CD4-positive, alpha-beta T cell (primary cell): Measurements from ENCODE around the gene SREK1. TPM values are rescaled to one million over a fixed set of nuclear protein-coding genes. Genes with fewer than 3 reads are reported as not detected.

Experiments used
- ATAC-seq: fragments of 200-7000 bp; cut with Tn5 transposase; one replicate; pipeline ENCODE4 v1.10.0; 2022; ENCODE audit warnings: mild to moderate bottlenecking; ENCODE audit not compliant: poor library complexity
- CTCF ChIA-PET: fragments of 350-600 bp; sonication (Branson Sonifier 250); formaldehyde crosslinking; loops from one replicate; lab custom pipeline; 2021; ENCODE audit warnings: antibody characterized with exemption, inconsistent platforms; lab: Charles Lee
- POLR2A ChIA-PET: fragments of 350-600 bp; sonication (Branson Sonifier 250); formaldehyde crosslinking; loops from one replicate; lab custom pipeline; 2021; ENCODE audit warnings: antibody characterized with exemption, inconsistent platforms; lab: Charles Lee
- DNase-seq, 14 experiments: peaks; one replicate each; pipeline ENCODE4 v3.0.0-alpha.2; 2013 to 2020; ENCODE audit warnings: mixed read lengths in 2 of 14
- H3K27ac ChIP-seq, 2 donors: one replicate each; pipeline versions ENCODE4 v1.5.1 to v1.7.0; 2013; ENCODE audit warnings: low read length in 2 of 2, low read depth in 1 of 2, mild to moderate bottlenecking in 1 of 2
- H3K27me3 ChIP-seq, 2 experiments: 1 replicate in 1 of 2; 2 replicates in 1 of 2; pipeline versions ENCODE4 v1.6.1 to v1.7.0; 2013; ENCODE audit warnings: low read length in 2 of 2, control low read depth in 1 of 2, mild to moderate bottlenecking in 1 of 2, moderate library complexity in 1 of 2; ENCODE audit not compliant: insufficient read depth in 2 of 2, control insufficient read depth in 1 of 2
- H3K36me3 ChIP-seq: one replicate; pipeline ENCODE4 v1.6.1; 2013; ENCODE audit warnings: low read length, control low read depth; ENCODE audit not compliant: insufficient read depth
- H3K4me1 ChIP-seq: one replicate; pipeline ENCODE4 v1.6.1; 2013; ENCODE audit warnings: low read length, control low read depth; ENCODE audit not compliant: insufficient read depth
- H3K4me3 ChIP-seq: one replicate; pipeline ENCODE4 v1.5.1; 2013; ENCODE audit warnings: mild to moderate bottlenecking, low read length, moderate library complexity
- H3K9me3 ChIP-seq, 2 experiments: 1 replicate in 1 of 2; 2 replicates in 1 of 2; pipeline versions ENCODE4 v1.6.1 to v1.7.0; 2013; ENCODE audit warnings: low read length in 2 of 2, mild to moderate bottlenecking in 2 of 2, control low read depth in 1 of 2, moderate library complexity in 1 of 2; ENCODE audit not compliant: control insufficient read depth in 1 of 2, insufficient read depth in 1 of 2
- H3K27ac Mint-ChIP-seq: one replicate; pipeline ENCODE4 v1.8.0; 2020; ENCODE audit warnings: mixed read lengths
- H3K27me3 Mint-ChIP-seq: one replicate; pipeline ENCODE4 v1.8.0; 2021; ENCODE audit warnings: mixed read lengths
- H3K36me3 Mint-ChIP-seq: one replicate; pipeline ENCODE4 v1.8.0; 2021; ENCODE audit warnings: low read depth, mixed read lengths
- H3K4me1 Mint-ChIP-seq: one replicate; pipeline ENCODE4 v1.8.0; 2021; ENCODE audit warnings: low read depth, mixed read lengths
- H3K4me3 Mint-ChIP-seq: one replicate; pipeline ENCODE4 v1.8.0; 2020; ENCODE audit warnings: mild to moderate bottlenecking, mixed read lengths
- H3K9me3 Mint-ChIP-seq: one replicate; pipeline ENCODE4 v1.8.0; 2020; ENCODE audit warnings: mixed read lengths
- intact Hi-C, 2 experiments: fragments of 100-400 bp; cut with DNase I in 1 of 2; cut with micrococcal nuclease in 1 of 2; formaldehyde crosslinking; loops; one replicate each; pipeline versions ENCODE4 v1.15.1 to v1.9.0; 2023 to 2025; cut with DNase I, micrococcal nuclease
- total RNA-seq, 174 experiments: library from RNA in 2 of 174; stranded (reverse) in 2 of 174; gene quantifications; one replicate each; pipeline ENCODE4 v1.2.3 and lab custom pipeline; 2021 to 2026
- TF ChIP-seq, protein P1 (sequence below): fragments of 200-600 bp; IDR thresholded peaks from one replicate; pipeline ENCODE4 v1.8.0; 2022; ENCODE audit warnings: antibody characterized with exemption, mild to moderate bottlenecking

Gene SREK1
- total RNA-seq, 2 experiments from 2014 or later = 137 to 155 TPM

DNA sequence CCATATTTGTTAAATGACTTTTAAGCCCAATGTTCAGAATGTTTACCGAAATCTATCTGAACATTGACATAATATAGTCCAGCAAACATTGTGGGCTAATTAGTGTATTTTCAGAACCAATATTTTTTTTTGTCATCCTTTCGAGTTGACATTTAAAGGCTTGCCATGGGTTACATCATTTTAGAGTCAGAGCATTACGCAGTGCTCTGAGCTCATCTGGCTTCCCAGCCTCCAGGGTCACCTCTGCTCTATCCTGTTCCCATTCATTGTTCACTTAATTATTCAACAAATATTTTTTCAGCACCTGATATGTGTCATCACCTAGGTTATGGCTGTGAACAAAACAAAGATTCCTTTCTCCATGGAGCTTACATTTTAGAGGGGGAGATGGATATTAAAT, 80.2 kb downstream of the SREK1 start:
- Mint-ChIP-seq H3K4me3 (no peak overlapping the region), H3K9me3 (no peaks in the 10 kb centered on the region), H3K27ac (no peak overlapping the region), H3K4me1 (no peaks in the 10 kb centered on the region), H3K36me3 (peaks cover 4% of the 10 kb centered on the region), H3K27me3 (no peaks in the 10 kb centered on the region)
- ChIA-PET CTCF (no interaction called here), POLR2A (interaction anchor here (0.6 kb wide), 1 partner anchor 8 kb away, joined by 4 read pairs; no protein-coding TSS in a partner anchor)
- intact Hi-C loops = no loop called here
- Histone ChIP-seq H3K4me1 (no peaks in the 10 kb centered on the region), H3K36me3 (no peaks in the 10 kb centered on the region), H3K27me3 (no peaks in the 10 kb centered on the region), H3K27ac (no peak overlapping the region), H3K9me3 (peaks cover 0 to 5% of the 10 kb centered on the region in 2 experiments), H3K4me3 (no peak overlapping the region)
- TF ChIP-seq, protein P1, sequence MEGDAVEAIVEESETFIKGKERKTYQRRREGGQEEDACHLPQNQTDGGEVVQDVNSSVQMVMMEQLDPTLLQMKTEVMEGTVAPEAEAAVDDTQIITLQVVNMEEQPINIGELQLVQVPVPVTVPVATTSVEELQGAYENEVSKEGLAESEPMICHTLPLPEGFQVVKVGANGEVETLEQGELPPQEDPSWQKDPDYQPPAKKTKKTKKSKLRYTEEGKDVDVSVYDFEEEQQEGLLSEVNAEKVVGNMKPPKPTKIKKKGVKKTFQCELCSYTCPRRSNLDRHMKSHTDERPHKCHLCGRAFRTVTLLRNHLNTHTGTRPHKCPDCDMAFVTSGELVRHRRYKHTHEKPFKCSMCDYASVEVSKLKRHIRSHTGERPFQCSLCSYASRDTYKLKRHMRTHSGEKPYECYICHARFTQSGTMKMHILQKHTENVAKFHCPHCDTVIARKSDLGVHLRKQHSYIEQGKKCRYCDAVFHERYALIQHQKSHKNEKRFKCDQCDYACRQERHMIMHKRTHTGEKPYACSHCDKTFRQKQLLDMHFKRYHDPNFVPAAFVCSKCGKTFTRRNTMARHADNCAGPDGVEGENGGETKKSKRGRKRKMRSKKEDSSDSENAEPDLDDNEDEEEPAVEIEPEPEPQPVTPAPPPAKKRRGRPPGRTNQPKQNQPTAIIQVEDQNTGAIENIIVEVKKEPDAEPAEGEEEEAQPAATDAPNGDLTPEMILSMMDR = no peak
- ATAC-seq (no peak), DNase-seq (no peak)

DNA sequence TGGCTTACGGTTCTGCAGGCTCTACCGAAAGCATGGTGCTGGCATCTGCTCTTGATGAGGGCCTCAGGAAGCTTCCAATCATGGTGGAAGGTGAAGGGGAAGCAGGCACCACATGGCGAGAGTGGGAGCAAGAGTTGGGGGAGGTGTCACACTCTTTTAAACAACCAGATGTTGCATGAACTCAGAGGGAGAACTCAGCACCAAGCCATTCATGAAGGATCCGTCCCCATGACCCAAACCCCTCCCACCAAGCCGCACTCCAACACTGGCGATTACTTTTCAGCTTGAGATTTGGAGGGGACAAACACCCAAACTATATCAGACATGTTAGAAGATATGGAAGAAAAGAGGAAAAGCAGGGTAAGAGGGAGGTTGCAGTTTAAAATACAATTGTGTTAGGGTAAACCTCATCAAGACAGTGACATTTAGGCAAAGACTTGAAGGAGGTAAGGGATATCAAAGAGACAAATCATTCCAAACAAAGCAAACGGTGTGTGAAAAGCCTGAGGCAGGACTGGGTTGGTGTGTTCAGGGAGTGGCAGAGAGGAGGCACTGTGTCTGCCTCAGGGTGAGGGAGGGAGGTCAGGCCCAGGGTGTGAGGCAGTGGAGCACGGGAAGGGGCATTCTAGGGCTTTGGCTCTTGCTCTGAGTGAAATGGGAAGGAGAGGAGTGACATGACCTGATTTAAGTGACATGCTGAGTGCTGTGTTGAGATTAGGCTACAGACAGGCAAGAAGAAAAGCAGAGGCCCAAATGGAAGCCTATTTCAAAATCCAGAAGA, 80.9 kb downstream of the SREK1 start:
- CTCF ChIA-PET = no interaction called here
- TF ChIP-seq, protein P1 = no peak
- Histone ChIP-seq H3K4me3 (no peak overlapping the region), H3K27ac (no peak overlapping the region), H3K9me3 (peaks cover 0 to 5% of the 10 kb centered on the region in 2 experiments), H3K27me3 (no peaks in the 10 kb centered on the region), H3K4me1 (no peaks in the 10 kb centered on the region), H3K36me3 (no peaks in the 10 kb centered on the region)
- H3K36me3 Mint-ChIP-seq = peaks cover 4% of the 10 kb centered on the region
- H3K4me1 Mint-ChIP-seq = no peaks in the 10 kb centered on the region
- POLR2A ChIA-PET = no interaction called here
- no peaks in the 10 kb centered on the region for H3K27me3 Mint-ChIP-seq
- H3K27ac Mint-ChIP-seq = no peak overlapping the region
- H3K4me3 Mint-ChIP-seq = no peak overlapping the region
- intact Hi-C loops = no loop called here
- H3K9me3 Mint-ChIP-seq = no peaks in the 10 kb centered on the region
- DNase-seq = no peak
- ATAC-seq = no peak

DNA sequence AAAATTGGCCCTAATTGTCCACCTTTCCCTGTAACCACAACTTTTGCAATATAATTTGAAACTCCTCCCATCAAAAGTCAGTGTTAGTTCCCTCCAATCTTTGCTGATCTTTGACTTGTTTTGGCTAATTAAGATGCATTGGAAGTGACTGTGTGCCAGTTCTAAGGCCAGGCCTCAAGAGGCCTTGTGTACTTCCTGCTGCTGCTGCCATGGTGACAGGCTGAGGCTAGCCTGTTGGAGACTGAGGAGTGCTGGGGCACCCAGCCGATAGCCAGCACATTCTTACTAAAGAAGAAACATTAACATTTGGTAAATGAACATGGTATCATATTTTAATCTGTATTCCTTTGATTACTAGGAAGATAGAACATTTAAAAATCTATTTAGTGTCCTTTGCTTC, 86.5 kb downstream of the SREK1 start:
- Histone ChIP-seq H3K9me3 (no peaks in the 10 kb centered on the region), H3K4me1 (no peaks in the 10 kb centered on the region), H3K27me3 (no peaks in the 10 kb centered on the region), H3K4me3 (no peak overlapping the region), H3K27ac (no peak overlapping the region), H3K36me3 (no peaks in the 10 kb centered on the region)
- H3K27ac Mint-ChIP-seq = no peak overlapping the region
- ChIA-PET CTCF (interaction anchor here (0.6 to 1.0 kb wide), 2 partner anchors 38 to 93 kb away, joined by 3 to 4 read pairs; no protein-coding TSS in a partner anchor), POLR2A (no interaction called here)
- H3K4me1 Mint-ChIP-seq = no peaks in the 10 kb centered on the region
- H3K36me3 Mint-ChIP-seq = no peaks in the 10 kb centered on the region
- no peaks in the 10 kb centered on the region for H3K9me3 Mint-ChIP-seq
- DNase-seq (no peak), ATAC-seq (no peak)
- TF ChIP-seq, protein P1 = no peak
- no peaks in the 10 kb centered on the region for H3K27me3 Mint-ChIP-seq
- intact Hi-C loops = no loop called here
- H3K4me3 Mint-ChIP-seq = no peak overlapping the region
